H1 (cell line): ENCODE results near the gene HS6ST3. TPM values are rescaled to one million over a fixed set of nuclear protein-coding genes. Genes with fewer than 3 reads are reported as not detected.

Source experiments
- GTF2F1 ChIP-seq: IDR thresholded peaks from 2 replicates; pipeline ENCODE4 v1.6.1; 2012; ENCODE audit warnings: low read depth, low read length, improper control_type of control experiment, borderline replicate concordance
- JUND ChIP-seq: IDR thresholded peaks from 2 replicates; pipeline ENCODE4 v1.6.1; 2011; ENCODE audit warnings: mild to moderate bottlenecking, improper control_type of control experiment, low read length
- KDM5A ChIP-seq: fragments of 200-600 bp; IDR thresholded peaks from 2 replicates; pipeline ENCODE4 v1.7.1; 2012; ENCODE audit warnings: mild to moderate bottlenecking, low read length, inconsistent platforms, mixed read lengths
- MAFK ChIP-seq: IDR thresholded peaks from 2 replicates; pipeline ENCODE4 v1.6.1; 2012; ENCODE audit warnings: low read depth, mild to moderate bottlenecking, improper control_type of control experiment, low read length
- NRF1 ChIP-seq: IDR thresholded peaks from 2 replicates; pipeline ENCODE4 v1.6.1; 2011; ENCODE audit warnings: mild to moderate bottlenecking, low read depth, low read length, improper control_type of control experiment
- RXRA ChIP-seq: IDR thresholded peaks from 2 replicates; pipeline ENCODE4 v1.6.1; 2011; ENCODE audit warnings: low read depth, mild to moderate bottlenecking, low read length, moderate library complexity; ENCODE audit not compliant: insufficient read depth
- SP1 ChIP-seq: IDR thresholded peaks from 2 replicates; pipeline ENCODE4 v1.6.1; 2011; ENCODE audit warnings: low read depth, low read length
- polyA plus RNA-seq, 7 experiments: library from polyadenylated mRNA; depleted of rRNA in 3 of 7; stranded (reverse) in 5 of 7; unstranded in 2 of 7; fragments of >200 nt in 5 of 7; fragments of 200-250 nt in 2 of 7; gene quantifications; 1 replicate in 5 of 7; 2 replicates in 1 of 7; 4 replicates in 1 of 7; pipeline versions ENCODE4 v1.2.1 to v1.2.3, GENCODE V29; 2011 to 2013; ENCODE audit warnings: missing spikeins in 2 of 7, mixed read lengths in 2 of 7
- total RNA-seq: library from RNA; stranded (reverse); fragmentation: NEBNext Ultra II Directional; extraction: Animal tissue kit (Norgen Biotek cat#: 25700); gene quantifications from 2 replicates; pipeline ENCODE4 v1.2.1, GENCODE V29; 2021
- TF ChIP-seq, protein P1 (sequence below): fragments of 300-600 bp; sonication (generic); IDR thresholded peaks from 2 replicates; pipeline ENCODE4 v1.7.1; 2012; ENCODE audit warnings: low read length, moderate library complexity, mild to moderate bottlenecking, inconsistent platforms; ENCODE audit not compliant: insufficient replicate concordance
- TF ChIP-seq, protein P2 (sequence below): IDR thresholded peaks from 2 replicates; pipeline ENCODE4 v1.6.1; 2012; ENCODE audit warnings: low read length, inconsistent platforms
- TF ChIP-seq, protein P3 (sequence below): IDR thresholded peaks from 2 replicates; pipeline ENCODE4 v1.6.1; 2012; ENCODE audit warnings: inconsistent platforms

The HS6ST3 gene
- total and polyA plus RNA-seq, 2 of the 8 experiments (the other 6 are each of a cell fraction or from before 2014, with no cell fraction given): 0.45 to 1.2 TPM

DNA sequence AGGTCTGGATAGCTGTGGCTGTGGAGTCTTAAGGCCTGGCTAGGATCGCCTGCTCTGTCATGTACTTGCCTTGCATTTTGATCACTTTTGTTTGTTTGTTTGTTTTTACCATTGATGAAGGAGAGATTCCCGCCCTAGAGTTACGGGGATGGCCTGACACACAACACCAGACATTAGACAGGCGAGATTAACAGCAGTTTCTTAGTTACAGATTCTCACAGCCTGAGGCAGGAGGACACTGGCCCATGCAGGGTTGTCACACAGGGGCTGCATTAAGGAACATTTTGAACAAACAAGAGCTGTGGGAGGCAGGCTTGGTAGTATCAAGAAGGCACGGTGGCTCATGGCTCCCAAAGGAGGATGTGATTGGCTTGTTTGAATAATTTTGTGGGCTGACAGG lies 291.8 kb downstream of the HS6ST3 start (continued):
- TF ChIP-seq, protein P1, sequence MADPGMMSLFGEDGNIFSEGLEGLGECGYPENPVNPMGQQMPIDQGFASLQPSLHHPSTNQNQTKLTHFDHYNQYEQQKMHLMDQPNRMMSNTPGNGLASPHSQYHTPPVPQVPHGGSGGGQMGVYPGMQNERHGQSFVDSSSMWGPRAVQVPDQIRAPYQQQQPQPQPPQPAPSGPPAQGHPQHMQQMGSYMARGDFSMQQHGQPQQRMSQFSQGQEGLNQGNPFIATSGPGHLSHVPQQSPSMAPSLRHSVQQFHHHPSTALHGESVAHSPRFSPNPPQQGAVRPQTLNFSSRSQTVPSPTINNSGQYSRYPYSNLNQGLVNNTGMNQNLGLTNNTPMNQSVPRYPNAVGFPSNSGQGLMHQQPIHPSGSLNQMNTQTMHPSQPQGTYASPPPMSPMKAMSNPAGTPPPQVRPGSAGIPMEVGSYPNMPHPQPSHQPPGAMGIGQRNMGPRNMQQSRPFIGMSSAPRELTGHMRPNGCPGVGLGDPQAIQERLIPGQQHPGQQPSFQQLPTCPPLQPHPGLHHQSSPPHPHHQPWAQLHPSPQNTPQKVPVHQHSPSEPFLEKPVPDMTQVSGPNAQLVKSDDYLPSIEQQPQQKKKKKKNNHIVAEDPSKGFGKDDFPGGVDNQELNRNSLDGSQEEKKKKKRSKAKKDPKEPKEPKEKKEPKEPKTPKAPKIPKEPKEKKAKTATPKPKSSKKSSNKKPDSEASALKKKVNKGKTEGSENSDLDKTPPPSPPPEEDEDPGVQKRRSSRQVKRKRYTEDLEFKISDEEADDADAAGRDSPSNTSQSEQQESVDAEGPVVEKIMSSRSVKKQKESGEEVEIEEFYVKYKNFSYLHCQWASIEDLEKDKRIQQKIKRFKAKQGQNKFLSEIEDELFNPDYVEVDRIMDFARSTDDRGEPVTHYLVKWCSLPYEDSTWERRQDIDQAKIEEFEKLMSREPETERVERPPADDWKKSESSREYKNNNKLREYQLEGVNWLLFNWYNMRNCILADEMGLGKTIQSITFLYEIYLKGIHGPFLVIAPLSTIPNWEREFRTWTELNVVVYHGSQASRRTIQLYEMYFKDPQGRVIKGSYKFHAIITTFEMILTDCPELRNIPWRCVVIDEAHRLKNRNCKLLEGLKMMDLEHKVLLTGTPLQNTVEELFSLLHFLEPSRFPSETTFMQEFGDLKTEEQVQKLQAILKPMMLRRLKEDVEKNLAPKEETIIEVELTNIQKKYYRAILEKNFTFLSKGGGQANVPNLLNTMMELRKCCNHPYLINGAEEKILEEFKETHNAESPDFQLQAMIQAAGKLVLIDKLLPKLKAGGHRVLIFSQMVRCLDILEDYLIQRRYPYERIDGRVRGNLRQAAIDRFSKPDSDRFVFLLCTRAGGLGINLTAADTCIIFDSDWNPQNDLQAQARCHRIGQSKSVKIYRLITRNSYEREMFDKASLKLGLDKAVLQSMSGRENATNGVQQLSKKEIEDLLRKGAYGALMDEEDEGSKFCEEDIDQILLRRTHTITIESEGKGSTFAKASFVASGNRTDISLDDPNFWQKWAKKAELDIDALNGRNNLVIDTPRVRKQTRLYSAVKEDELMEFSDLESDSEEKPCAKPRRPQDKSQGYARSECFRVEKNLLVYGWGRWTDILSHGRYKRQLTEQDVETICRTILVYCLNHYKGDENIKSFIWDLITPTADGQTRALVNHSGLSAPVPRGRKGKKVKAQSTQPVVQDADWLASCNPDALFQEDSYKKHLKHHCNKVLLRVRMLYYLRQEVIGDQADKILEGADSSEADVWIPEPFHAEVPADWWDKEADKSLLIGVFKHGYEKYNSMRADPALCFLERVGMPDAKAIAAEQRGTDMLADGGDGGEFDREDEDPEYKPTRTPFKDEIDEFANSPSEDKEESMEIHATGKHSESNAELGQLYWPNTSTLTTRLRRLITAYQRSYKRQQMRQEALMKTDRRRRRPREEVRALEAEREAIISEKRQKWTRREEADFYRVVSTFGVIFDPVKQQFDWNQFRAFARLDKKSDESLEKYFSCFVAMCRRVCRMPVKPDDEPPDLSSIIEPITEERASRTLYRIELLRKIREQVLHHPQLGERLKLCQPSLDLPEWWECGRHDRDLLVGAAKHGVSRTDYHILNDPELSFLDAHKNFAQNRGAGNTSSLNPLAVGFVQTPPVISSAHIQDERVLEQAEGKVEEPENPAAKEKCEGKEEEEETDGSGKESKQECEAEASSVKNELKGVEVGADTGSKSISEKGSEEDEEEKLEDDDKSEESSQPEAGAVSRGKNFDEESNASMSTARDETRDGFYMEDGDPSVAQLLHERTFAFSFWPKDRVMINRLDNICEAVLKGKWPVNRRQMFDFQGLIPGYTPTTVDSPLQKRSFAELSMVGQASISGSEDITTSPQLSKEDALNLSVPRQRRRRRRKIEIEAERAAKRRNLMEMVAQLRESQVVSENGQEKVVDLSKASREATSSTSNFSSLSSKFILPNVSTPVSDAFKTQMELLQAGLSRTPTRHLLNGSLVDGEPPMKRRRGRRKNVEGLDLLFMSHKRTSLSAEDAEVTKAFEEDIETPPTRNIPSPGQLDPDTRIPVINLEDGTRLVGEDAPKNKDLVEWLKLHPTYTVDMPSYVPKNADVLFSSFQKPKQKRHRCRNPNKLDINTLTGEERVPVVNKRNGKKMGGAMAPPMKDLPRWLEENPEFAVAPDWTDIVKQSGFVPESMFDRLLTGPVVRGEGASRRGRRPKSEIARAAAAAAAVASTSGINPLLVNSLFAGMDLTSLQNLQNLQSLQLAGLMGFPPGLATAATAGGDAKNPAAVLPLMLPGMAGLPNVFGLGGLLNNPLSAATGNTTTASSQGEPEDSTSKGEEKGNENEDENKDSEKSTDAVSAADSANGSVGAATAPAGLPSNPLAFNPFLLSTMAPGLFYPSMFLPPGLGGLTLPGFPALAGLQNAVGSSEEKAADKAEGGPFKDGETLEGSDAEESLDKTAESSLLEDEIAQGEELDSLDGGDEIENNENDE: no peak
- TF ChIP-seq RXRA: no peak
- no peak for TF ChIP-seq MAFK
- TF ChIP-seq, protein P2, sequence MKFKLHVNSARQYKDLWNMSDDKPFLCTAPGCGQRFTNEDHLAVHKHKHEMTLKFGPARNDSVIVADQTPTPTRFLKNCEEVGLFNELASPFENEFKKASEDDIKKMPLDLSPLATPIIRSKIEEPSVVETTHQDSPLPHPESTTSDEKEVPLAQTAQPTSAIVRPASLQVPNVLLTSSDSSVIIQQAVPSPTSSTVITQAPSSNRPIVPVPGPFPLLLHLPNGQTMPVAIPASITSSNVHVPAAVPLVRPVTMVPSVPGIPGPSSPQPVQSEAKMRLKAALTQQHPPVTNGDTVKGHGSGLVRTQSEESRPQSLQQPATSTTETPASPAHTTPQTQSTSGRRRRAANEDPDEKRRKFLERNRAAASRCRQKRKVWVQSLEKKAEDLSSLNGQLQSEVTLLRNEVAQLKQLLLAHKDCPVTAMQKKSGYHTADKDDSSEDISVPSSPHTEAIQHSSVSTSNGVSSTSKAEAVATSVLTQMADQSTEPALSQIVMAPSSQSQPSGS: no peak
- no peak for TF ChIP-seq NRF1
- TF ChIP-seq SP1: no peak
- TF ChIP-seq, protein P3, sequence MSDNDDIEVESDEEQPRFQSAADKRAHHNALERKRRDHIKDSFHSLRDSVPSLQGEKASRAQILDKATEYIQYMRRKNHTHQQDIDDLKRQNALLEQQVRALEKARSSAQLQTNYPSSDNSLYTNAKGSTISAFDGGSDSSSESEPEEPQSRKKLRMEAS: no peak
- TF ChIP-seq GTF2F1: no peak
- TF ChIP-seq JUND: no peak
- TF ChIP-seq KDM5A: no peak
